Measurements from ENCODE around the gene DIP2A.
"Not testable (repeated sequence)": the region's sequence is repeated elsewhere in the genome, so short reads cannot be mapped to it uniquely, and the experiment has no call there.

- TF ChIP-seq CTCF (conservative IDR thresholded peaks at IDR 0.05; ENCODE audit: low read depth in 2 of 2); EZH2 (IDR thresholded peaks at IDR 0.05; ENCODE audit: low read depth, unreplicated experiment); JUNB (IDR thresholded peaks at IDR 0.05; ENCODE audit: unreplicated experiment); EZH2phosphoT487 (IDR thresholded peaks at IDR 0.05; ENCODE audit: unreplicated experiment); REST (IDR thresholded peaks at IDR 0.05; ENCODE audit: unreplicated experiment); POLR2AphosphoS5 (IDR thresholded peaks at IDR 0.05; ENCODE audit: low read depth); ETS1 (IDR thresholded peaks at IDR 0.05); CREB1 (CRISPR knock-in tag; IDR thresholded peaks at IDR 0.05; ENCODE audit: low read depth); NANOG (IDR thresholded peaks at IDR 0.05; ENCODE audit: borderline replicate concordance); STAT1 (IDR thresholded peaks at IDR 0.05; ENCODE audit: unreplicated experiment); ZNF114 (CRISPR knock-in tag; IDR thresholded peaks at IDR 0.05); ZNF331 (CRISPR knock-in tag; IDR thresholded peaks at IDR 0.05; ENCODE audit: low read depth); ZNF462 (CRISPR knock-in tag; IDR thresholded peaks at IDR 0.05): not testable (repeated sequence)
Observed at GRCh38 chr21:46465153-46465552, 6.5 kb downstream of the DIP2A start.

Measured in GM23338 (cell line).